ENCODE data around the gene RPS6KA2.
"Not testable (repeated sequence)": the region's sequence is repeated elsewhere in the genome, so short reads cannot be mapped to it uniquely, and the experiment has no call there.

RPS6KA2 gene

DNA sequence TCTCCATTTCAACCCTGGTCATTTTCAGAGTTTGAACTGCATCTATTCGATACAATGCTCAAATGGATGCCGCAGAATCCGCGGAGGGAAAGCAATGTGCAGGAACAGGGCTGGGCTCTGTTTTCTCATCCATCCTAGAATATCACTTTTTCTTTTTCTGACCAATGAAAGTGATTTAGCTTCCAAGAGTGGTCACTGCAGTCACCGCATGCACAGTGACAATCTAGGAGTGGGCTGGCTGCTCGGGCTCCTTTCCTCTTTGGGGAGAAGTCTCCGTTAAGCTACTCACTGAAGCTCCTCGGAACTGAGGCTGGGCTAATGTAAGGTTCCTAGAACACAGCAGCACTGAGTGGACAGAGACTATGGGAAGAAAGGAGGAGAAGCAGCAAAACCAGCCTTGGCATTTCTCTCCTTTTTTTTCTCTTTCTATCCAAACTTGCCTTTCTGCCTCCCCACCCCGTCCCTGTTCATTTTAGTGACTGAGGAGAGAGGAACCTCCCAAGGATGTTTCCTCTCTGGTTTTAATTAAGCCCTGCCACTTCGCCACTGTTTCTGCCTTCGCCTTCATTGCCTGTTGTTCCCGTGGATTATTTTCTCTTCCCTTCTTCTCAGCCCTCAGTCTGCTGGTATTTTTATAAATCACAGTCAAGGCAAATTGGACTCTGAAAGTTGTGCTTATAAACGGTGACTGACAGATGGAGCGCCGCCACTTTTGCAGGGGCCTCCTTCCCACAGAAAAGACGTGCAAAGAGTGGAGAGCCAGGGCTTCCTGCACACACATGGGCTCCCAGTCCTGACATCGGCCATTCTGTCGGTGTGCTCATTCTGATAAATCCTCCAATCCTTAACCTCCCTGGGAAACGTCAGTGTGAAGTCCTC lies 81.7 kb downstream of the RPS6KA2 start:
- H3K4me3 ChIP-seq (ENCODE audit: low read length), result no peak overlapping the region
- no peak for DNase-seq (ENCODE audit: low read depth, low spot score)

DNA sequence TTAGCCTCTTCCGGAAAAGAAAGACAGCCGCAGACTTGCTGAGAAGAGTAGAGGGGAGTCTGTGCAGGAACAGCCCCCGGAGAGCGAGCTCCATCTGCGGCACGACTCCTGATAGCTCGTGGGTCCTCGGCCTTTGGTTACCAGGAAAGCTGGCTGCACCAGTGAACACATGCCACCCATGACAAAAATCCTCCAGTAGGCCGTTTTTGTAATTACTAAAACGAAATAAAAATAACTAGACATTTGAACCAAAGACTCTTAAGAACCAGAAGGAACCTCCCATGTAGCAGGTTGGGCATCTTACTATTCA lies 82.8 kb downstream of the RPS6KA2 start:
- DNase-seq (ENCODE audit: low read depth, low spot score), result no peak
- no peak overlapping the region for H3K4me3 ChIP-seq (ENCODE audit: low read length)

DNA sequence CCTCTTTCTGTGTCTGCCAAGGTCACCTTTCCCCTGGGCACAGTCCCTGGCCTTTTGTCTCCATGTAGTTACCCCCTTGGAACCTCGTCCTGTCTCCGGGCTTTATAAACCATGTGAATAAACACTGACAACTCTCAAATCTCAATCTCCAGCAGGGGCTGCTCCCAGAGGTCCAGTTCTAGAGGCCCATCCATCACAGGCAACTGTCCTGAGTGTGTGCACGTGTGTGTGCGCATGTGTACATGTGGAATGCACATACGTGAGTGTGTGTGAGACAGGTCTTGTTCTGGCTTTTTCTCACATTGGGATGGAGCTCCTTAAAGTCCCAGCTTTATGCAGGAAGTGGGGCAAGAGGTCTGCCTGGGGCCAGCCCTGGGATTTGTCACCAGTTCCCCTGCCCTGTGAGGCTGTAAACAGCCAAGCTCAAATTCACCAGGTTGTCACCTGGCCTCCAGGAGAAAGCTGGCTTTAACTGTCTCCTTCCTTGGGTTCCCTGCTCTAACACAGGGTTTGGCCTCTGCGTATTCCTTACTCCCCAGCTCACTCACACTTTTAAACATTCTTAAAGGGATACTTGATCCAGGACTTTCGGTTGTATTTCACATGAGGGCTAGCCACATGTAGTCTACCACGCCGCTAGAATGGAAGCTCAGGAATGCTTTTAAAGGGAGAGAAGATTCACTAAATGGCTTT lies 83.3 kb downstream of the RPS6KA2 start:
- H3K4me3 ChIP-seq (ENCODE audit: low read length), result no peak overlapping the region
- no peak for DNase-seq (ENCODE audit: low read depth, low spot score)

DNA sequence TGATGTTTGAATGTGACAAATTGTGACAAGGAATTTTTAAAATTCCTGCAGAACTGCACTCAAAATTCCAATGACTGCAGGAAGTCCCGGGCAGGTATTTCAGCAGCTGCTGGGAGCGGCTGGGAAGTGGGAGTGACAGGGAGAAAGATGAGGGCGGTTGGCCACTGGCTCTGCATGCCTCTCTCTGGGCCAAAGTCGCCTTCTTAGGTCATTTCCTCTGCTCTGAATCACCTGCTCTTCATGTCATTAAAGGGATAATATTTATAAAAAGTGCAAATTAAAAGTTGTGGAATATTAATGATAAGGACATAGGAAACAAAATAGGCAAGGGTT lies 84.5 kb downstream of the RPS6KA2 start:
- no peak overlapping the region for H3K4me3 ChIP-seq (ENCODE audit: low read length)
- no peak for DNase-seq (ENCODE audit: low read depth, low spot score)

DNA sequence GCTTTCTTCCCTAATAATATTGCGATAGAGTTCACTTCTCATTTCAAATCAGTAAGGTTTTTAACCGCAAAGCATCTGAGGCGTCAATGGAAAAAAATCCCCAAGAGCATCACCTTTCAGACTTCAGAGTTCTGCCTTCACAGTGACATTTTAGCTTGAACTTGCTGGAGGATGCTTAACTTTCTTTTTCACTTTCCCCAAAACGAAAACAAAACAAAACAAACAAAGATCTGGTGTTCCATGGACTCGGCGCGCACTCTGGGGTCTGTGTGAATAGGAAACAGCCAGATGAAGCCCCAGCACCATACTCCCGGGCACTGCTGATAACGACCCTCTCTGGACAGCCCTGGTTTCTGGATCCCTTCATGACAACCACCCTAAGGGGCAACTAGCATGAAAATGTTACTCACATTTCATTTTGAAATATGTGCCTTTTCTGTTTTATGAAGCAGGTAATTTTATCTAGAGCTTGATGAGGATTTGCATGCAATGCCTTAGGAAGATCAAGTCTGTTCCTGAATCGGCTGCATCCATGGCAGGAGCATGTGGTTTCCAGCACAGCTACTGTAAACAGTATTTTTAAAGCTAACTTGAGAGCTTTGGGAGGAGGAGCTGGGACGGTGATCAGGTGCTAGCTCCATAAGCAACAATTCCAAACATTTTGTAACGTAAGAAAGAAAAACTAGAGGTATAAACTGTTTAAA lies 85.0 kb downstream of the RPS6KA2 start:
- no peak for DNase-seq (ENCODE audit: low read depth, low spot score)
- no peak overlapping the region for H3K4me3 ChIP-seq (ENCODE audit: low read length)

DNA sequence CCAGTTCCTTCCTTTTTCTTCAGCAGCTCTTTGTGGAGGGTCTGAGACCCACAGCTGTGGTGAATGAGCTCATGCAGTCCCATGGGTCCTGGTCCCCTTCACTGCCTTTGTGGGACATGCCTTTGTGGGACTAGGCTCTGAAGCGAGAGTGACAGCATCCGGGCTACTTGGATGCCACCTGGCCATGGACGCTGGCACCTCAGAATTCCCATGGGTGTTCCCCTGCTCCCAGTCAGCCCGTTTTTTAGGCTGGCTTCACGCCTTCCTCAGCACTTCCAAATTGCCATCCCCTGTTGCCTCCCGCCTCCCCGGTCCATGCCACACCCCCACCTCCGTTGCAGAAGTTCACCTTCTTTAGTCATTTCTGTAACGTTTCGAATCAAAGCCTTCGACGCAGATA lies 85.7 kb downstream of the RPS6KA2 start:
- DNase-seq (ENCODE audit: low read depth, low spot score), result no peak
- no peak overlapping the region for H3K4me3 ChIP-seq (ENCODE audit: low read length)

DNA sequence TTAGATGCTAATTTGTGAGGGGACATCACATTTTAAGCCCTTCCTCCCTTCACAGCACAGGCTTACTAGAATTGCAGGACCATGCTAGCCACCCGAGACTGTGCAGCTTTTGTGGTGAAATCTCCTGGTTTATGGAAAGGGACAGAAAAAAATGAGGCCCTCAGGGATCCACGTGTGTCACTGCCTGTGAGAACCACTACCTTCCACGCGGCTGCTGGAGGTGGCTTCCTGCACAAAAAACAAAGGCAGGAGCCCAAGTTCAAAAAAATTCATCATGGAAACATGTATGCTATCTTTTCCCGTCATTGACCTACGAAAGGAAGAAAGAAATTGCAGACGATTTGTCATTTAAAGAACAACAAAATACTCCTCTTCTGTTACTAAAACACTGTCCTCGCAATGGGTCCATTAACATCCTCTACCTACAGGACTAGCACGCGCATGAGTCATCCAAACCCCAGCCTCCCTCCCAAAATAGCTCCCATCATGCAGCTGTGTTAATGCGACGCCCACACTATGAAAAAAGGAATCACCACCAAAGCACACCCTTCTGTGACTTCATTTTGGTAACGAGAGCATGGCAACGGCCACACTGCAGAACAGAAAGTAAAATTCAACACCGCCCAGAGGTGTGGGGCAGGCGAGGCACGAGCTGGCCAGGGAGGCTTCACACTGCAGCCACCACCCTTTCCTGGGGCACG lies 86.3 kb downstream of the RPS6KA2 start:
- DNase-seq (ENCODE audit: low read depth, low spot score), result no peak
- no peak overlapping the region for H3K4me3 ChIP-seq (ENCODE audit: low read length)

DNA sequence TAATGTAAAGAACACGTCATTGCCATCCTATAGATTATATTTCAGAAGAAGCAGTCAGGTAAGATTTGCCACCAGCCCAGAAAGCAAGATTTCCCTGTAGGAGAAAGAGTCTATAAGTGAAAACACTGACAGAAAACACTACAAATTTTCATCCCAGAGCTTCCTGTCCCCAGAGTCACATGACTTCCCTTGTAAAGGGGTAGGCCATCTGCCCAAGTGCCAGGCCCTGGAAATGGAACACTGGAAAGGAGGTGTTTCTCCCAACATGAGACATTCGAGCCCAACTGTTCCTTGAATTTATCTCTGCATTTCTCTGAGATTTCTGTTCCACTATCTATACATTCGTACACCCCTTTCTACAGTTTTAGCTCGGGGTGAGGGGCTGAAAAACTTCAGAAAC lies 87.5 kb downstream of the RPS6KA2 start:
- no peak overlapping the region for H3K4me3 ChIP-seq (ENCODE audit: low read length)
- no peak for DNase-seq (ENCODE audit: low read depth, low spot score)

DNA sequence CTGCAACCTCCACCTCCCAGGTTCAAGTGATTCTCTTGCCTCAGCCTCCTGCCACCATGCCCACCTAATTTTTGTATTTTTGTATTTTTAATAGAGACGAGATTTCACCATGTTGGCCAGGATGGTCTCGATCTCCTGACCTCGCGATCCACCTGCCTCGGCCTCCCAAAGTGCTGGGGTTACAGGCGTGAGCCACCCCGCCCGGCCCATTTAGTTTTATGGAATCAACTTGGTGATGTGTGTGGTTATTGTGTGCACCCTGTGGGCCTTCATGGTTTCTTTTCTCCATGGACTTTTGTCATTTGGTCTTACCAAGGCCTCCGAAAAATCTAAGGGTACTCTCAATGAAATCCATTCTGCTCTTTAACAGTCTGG lies 88.1 kb downstream of the RPS6KA2 start:
- DNase-seq (ENCODE audit: low read depth, low spot score); H3K4me3 ChIP-seq (ENCODE audit: low read length): not testable (repeated sequence)

DNA sequence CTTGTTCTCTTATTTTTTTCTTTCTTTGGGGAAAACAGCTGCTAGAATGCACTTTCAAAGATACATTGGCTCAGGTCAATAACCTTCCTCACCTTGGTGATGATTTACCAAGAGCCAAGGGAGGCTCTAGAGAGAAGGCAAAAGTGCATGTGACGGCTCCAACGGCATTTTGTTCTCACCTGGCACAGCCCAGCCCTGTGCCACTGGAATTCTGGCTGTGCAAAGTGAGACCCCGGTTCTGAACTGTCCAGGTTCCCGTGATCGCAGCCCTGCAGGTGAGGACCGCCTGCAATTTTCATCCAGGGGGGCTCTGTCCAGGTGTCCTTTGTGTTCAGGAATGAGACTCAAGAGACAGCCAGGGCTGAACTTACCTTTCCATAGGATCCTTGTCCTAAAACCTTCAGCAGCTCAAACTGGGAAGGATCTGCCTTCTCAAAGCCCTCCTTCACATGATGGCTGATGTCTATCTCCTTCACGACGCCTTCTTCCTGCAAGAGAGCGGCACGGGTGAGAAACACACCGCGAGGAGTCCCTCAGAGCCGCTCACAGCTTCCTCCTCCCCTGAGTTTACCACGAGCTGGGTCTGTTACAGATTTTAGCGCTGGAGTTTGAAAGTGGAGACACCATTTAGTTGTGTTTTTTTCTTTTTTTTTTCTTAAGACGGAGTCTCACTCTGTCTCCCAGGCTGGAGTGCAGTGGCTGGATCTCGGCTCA lies 88.6 kb downstream of the RPS6KA2 start:
- no peak overlapping the region for H3K4me3 ChIP-seq (ENCODE audit: low read length)
- DNase-seq (ENCODE audit: low read depth, low spot score), result no peak

DNA sequence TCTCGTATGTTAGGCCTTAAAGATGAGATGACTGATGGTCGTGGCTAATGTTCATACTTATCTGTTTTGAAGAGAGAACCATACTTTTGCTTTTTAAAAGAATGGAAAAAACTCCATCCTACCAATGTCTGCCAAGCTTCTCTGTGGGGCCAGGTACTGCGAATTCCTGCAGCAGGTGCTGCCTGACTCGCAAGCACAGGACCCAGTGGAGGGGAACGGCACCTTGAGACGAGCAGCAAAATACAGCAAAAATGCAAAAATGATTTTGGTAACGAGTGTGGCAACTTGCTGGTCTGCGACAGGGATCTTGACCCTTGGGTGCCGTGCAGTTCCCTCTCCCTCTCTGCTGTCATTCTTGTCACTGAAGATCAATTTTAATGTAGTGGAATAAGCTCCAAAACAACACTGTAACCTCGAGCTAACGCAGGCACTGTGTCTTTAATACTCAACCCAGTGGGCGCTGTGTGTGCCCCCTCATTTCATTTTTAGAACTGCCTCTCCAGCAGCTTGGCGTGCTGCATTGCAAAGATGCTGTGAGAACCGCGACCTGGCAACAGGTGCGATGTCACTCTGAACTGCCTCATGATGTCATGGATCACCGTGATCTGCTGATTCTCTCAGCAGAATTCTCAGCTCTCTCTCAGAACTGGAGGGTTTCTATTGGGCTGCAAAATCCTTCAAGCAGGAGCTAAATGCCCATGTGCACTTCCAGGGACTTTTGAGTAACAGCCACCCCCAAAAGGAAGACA lies 92.2 kb downstream of the RPS6KA2 start:
- DNase-seq (ENCODE audit: low read depth, low spot score), result no peak
- no peak overlapping the region for H3K4me3 ChIP-seq (ENCODE audit: low read length)

DNA sequence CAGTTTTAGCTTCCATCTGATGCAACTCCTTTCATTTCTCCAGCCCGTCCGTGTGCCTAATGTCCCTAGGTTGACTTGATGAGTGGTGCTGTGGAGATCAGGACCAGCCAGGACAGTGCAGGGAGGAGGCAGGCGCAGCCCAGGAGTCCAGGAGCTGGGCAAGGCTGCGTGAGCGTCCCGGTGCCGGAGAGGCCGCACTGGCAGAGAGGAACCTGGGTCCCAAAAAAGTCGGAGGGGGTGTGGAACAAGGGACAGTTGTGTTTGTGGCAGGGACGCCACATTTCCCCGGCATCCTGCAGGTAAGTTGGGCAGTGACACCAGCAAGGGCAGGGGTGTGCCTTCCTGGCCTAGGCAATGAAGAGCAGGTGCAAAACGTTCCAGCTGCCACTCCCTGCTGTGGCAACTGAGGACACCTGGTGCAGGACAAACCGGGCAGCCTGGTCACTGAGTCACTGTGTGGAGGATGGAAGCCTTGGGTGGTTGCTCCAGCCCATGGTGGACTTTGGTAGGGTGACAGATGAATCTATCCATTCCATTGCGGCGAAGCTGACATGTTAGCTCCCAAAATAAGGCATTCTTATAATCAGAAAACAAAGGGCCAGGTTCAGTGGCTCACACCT lies 93.7 kb downstream of the RPS6KA2 start:
- DNase-seq (ENCODE audit: low read depth, low spot score), result no peak
- H3K4me3 ChIP-seq (ENCODE audit: low read length), result no peak overlapping the region

DNA sequence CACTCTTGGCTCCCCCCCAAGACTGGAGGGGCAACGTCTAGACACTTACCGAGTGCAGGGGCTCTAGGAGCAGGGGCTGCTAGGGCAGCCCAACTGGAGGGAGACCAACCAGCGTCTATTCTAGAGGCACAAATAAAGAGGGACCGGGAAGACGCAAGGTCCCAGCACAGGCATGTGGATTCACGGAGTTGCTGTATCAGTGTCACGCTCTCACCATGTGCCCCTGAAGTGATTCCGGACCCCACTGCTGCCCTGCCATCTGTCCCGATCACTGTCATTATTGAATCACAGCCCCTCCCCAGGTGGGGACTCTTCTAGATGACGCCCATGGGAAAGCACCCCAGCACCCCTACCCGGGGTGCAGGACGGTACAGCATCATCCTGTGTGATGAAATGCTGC lies 94.7 kb downstream of the RPS6KA2 start:
- no peak overlapping the region for H3K4me3 ChIP-seq (ENCODE audit: low read length)
- no peak for DNase-seq (ENCODE audit: low read depth, low spot score)

DNA sequence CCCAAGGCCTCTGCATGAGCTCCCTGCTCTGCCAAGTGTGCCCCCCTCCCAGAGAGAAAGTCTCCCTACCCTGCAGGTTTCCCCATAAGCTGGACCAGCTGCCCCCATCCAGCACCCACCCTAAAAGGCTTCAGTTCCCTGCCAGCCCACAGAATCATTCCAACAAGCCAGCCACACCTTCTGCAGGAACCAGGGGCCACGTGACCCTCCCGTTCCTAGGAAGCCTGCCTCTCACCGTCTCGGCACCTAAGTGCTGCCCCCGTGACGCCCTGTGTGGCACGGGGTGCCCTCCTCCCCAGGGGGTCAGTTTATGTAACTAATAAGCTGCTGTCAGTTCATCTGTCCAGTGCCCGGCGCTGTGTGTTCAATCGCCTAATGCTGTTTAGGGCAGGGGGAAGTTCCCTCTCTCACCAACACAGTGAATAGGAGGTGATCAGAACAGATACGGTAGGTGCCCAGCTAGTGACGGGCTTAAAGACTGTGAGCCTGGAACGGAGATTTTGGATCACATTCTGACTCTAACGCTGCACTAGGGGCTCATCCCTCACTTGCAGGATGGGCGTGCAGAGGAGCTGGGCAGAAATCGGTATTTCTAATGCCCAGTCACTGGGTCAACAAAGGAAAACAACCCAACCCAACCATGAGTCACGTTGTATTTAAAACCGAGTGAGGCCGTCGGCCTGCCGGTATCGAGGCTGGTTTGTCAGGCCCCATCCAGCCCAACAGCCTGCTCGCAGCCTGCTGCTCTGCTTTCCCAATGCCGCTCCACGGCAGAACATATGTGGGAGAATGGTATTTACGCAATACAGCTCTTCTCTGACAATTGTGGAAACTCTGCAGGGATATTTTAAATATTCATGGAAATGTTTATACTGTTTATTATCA lies 96.6 kb downstream of the RPS6KA2 start:
- no peak overlapping the region for H3K4me3 ChIP-seq (ENCODE audit: low read length)
- no peak for DNase-seq (ENCODE audit: low read depth, low spot score)

DNA sequence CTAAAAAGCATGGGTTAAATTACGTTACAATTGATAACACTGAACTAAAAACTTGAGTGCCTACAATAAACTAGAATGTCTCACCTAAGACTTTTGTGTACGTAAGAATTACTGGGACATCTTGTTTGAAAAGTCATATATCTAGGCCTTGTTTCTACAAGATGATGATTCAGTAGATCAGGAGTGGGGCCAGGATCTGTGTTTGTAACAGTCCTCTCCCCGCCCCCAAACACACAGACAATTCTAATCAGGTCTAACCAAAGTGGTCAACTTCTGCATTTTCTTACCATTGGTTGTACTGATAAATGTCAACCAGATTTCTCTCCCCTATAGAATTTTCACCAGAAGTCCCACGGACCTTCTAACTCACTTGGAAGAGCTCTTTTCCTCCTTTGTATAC lies 97.5 kb downstream of the RPS6KA2 start:
- no peak overlapping the region for H3K4me3 ChIP-seq (ENCODE audit: low read length)
- no peak for DNase-seq (ENCODE audit: low read depth, low spot score)

DNA sequence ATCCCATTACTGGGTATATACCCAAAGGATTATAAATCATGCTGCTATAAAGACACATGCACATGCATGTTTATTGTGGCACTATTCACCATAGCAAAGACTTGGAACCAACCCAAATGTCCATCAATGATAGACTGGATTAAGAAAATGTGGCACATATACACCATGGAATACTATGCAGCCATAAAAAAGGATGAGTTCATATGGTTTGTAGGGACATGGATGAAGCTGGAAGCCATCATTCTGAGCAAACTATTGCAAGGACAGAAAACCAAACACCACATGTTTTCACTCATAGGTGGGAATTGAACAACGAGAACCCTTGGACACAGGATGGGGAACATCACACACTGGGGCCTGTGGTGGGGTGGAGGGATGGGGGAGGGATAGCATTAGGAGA lies 98.0 kb downstream of the RPS6KA2 start:
- not testable (repeated sequence) for DNase-seq (ENCODE audit: low read depth, low spot score); H3K4me3 ChIP-seq (ENCODE audit: low read length)

DNA sequence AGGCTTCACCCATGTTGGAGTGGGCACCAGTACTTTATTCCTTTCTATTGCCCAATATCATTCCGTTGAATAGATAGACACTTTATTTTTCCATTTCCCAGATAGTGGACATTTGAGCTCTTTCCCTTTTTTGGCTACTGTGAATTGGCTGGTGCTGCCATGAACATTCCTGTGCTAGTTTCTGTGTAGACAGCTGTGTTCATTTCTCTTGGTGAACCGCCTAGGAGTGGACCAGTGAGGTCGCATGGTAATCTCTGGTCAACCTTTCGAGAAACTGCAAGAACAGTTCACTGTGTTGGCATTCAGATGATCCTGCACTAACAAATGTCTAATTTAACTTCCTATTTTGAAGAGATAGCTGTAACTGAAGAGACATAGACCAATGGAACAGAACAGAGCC lies 99.2 kb downstream of the RPS6KA2 start:
- no peak for DNase-seq (ENCODE audit: low read depth, low spot score)
- H3K4me3 ChIP-seq (ENCODE audit: low read length), result no peak overlapping the region

Data from Jurkat, Clone E6-1 (cell line).